Spleen (tissue), 11 donors: Measurements from ENCODE around the gene PHPT1. TPM values are rescaled to one million over a fixed set of nuclear protein-coding genes. Genes with fewer than 3 reads are reported as not detected.
"Not testable (repeated sequence)": the region's sequence is repeated elsewhere in the genome, so short reads cannot be mapped to it uniquely, and the experiment has no call there.

ENCODE experiments used
- DNase-seq: peaks from one replicate; pipeline ENCODE4 v3.0.0-alpha.2; 2020
- H3K27ac ChIP-seq, 8 donors: fragments of 200-600 bp; sonication (generic) in 7 of 8; 1 replicate in 4 of 8; 2 replicates in 4 of 8; pipeline versions ENCODE4 v1.5.0 to v1.8.0; 2016 to 2021; ENCODE audit warnings: inconsistent platforms in 4 of 8, mild to moderate bottlenecking in 4 of 8, moderate library complexity in 1 of 8
- H3K27me3 ChIP-seq, 7 donors: fragments of 200-600 bp; sonication (generic) in 6 of 7; replicated peaks in 1 of 7; 1 replicate in 4 of 7; 2 replicates in 3 of 7; pipeline versions ENCODE4 v1.5.0 to v1.8.0; 2016 to 2021; ENCODE audit warnings: inconsistent platforms in 3 of 7, mild to moderate bottlenecking in 1 of 7
- H3K36me3 ChIP-seq, 6 donors: fragments of 200-600 bp; sonication (generic) in 5 of 6; 1 replicate in 4 of 6; 2 replicates in 2 of 6; pipeline versions ENCODE4 v1.5.0 to v1.8.0; 2016 to 2021; ENCODE audit warnings: inconsistent platforms in 2 of 6
- H3K4me1 ChIP-seq, 6 donors: fragments of 200-600 bp; sonication (generic) in 5 of 6; 1 replicate in 3 of 6; 2 replicates in 3 of 6; pipeline versions ENCODE4 v1.5.0 to v1.8.0; 2016 to 2021; ENCODE audit warnings: inconsistent platforms in 3 of 6
- H3K4me3 ChIP-seq, 8 donors: fragments of 200-600 bp; sonication (generic) in 7 of 8; 1 replicate in 4 of 8; 2 replicates in 4 of 8; pipeline versions ENCODE4 v1.5.0 to v1.8.0; 2016 to 2021; ENCODE audit warnings: inconsistent platforms in 4 of 8, mild to moderate bottlenecking in 4 of 8, moderate library complexity in 2 of 8
- H3K9me3 ChIP-seq, 8 donors: fragments of 200-600 bp; sonication (generic) in 7 of 8; 1 replicate in 4 of 8; 2 replicates in 4 of 8; pipeline versions ENCODE4 v1.5.0 to v1.8.0; 2016 to 2021; ENCODE audit warnings: inconsistent platforms in 4 of 8
- CTCF ChIP-seq, 11 experiments: fragments of 200-600 bp in 7 of 11; fragments of 450-650 bp in 4 of 11; sonication (generic) in 4 of 11; IDR thresholded peaks in 8 of 11; conservative IDR thresholded peaks in 3 of 11; 1 replicate in 7 of 11; 2 replicates in 4 of 11; pipeline versions ENCODE4 v1.4.0 to v1.8.0; 2016 to 2021; ENCODE audit warnings: antibody characterized with exemption in 11 of 11, inconsistent platforms in 4 of 11, mild to moderate bottlenecking in 1 of 11
- POLR2A ChIP-seq, 3 donors: fragments of 450-650 bp; IDR thresholded peaks; one replicate each; pipeline ENCODE4 v1.5.1; 2017; ENCODE audit warnings: antibody characterized with exemption in 3 of 3, mild to moderate bottlenecking in 1 of 3
- POLR2AphosphoS5 ChIP-seq, 3 donors: sonication (generic); formaldehyde crosslinking; IDR thresholded peaks; one replicate each; pipeline ENCODE4 v1.5.1; 2017; ENCODE audit warnings: antibody characterized with exemption in 3 of 3
- WGBS, 5 donors: extraction: QIAGEN DNeasy Blood & Tissue Kit in 3 of 5; methylation state at CpG; one replicate each; pipeline versions ENCODE4 v1.1.5 to v1.1.7; 2013 to 2018; 5-methylcytosine and 5-hydroxymethylcytosine counted together
- intact Hi-C: fragments of 100-400 bp; cut with DNase I; formaldehyde crosslinking; loops from one replicate; pipeline ENCODE4 v1.15.0; 2023; ENCODE audit warnings: low total_unique reads
- polyA plus RNA-seq, 3 donors: library from polyadenylated mRNA; stranded (reverse); fragments of 200-250 nt; gene quantifications; one replicate each; pipeline ENCODE4 v1.2.1, GENCODE V29; 2013
- total RNA-seq, 7 donors: library from RNA; depleted of rRNA in 3 of 7; stranded (reverse); fragments of >200 nt in 3 of 7; fragmentation: NEBNext Ultra II Directional in 4 of 7; extraction: Animal tissue kit (Norgen Biotek cat#: 25700) in 4 of 7; gene quantifications; one replicate each; pipeline versions ENCODE4 v1.1.0 to v1.2.1, GENCODE V29; 2016 to 2021
- donor health status: healthy with polysubstance abuse.
- donor health status: DM: no; HTN: no; CAD: no; lungs with moderate emphysema.
- donor health status: DM: no; HTN: no; CAD: no.
- donor health status: Bipolar disorder and iron deficiency.
- donor health status: healthy.
- donor health status: DM: no; HTN: no; CAD: no.
- donor health status: DM: yes; HTN: yes; CAD: no.

Gene PHPT1
- total and polyA plus RNA-seq, 10 donors, result 32.3 to 117 (median 65.8) TPM

GRCh38 chr9:136867917-136868316 lies 18.7 kb downstream of the PHPT1 start:
- Histone ChIP-seq H3K9me3 (peaks cover 0 to 10% (median 7%) of the 10 kb centered on the region in 8 donors), H3K36me3 (peaks cover 0 to 20% (median 12%) of the 10 kb centered on the region in 6 donors), H3K27ac (no peak overlapping the region), H3K27me3 (no peaks in the 10 kb centered on the region), H3K4me1 (peaks cover 16 to 40% (median 24%) of the 10 kb centered on the region in 6 donors), H3K4me3 (no peak overlapping the region)
- 97 to 100% (median 98%) methylated on average over 18 of the region's 18 CpGs for WGBS, 5 donors
- no peak for TF ChIP-seq CTCF (IDR thresholded peaks at IDR 0.05 in 8 of 11, conservative IDR thresholded peaks at IDR 0.05 in 3 of 11)
- TF ChIP-seq POLR2A (IDR thresholded peaks at IDR 0.05), result no peak
- no peak for TF ChIP-seq POLR2AphosphoS5 (IDR thresholded peaks at IDR 0.05)
- DNase-seq, result no peak
- intact Hi-C loops, result no loop called here

GRCh38 chr9:136868644-136869043 lies 19.4 kb downstream of the PHPT1 start:
- intact Hi-C loops, result no loop called here
- no peak for DNase-seq
- TF ChIP-seq POLR2A (IDR thresholded peaks at IDR 0.05), result no peak
- TF ChIP-seq POLR2AphosphoS5 (IDR thresholded peaks at IDR 0.05), result no peak
- TF ChIP-seq CTCF (IDR thresholded peaks at IDR 0.05 in 8 of 11, conservative IDR thresholded peaks at IDR 0.05 in 3 of 11), result no peak
- 92 to 96% (median 94%) methylated on average over 10 to 11 of the region's 11 CpGs for WGBS, 5 donors
- H3K9me3 ChIP-seq, result peaks cover 0 to 13% (median 8%) of the 10 kb centered on the region in 8 donors
- H3K27me3 ChIP-seq, result no peaks in the 10 kb centered on the region
- H3K4me3 ChIP-seq, result no peak overlapping the region
- peaks cover 0 to 12% (median 5%) of the 10 kb centered on the region in 6 donors for H3K36me3 ChIP-seq
- H3K4me1 ChIP-seq, result peaks cover 16 to 38% (median 24%) of the 10 kb centered on the region in 6 donors
- H3K27ac ChIP-seq, result no peak overlapping the region

GRCh38 chr9:136869611-136870010 lies 20.4 kb downstream of the PHPT1 start:
- H3K36me3 ChIP-seq, H3K27ac ChIP-seq, H3K4me3 ChIP-seq, DNase-seq, intact Hi-C loops, H3K27me3 ChIP-seq: not testable (repeated sequence)
- peaks cover 0 to 13% (median 8%) of the 10 kb centered on the region in 8 donors for H3K9me3 ChIP-seq
- 83 to 97% (median 88%) methylated on average over 2 of the region's 2 CpGs for WGBS, 5 donors
- peaks cover 8 to 28% (median 18%) of the 10 kb centered on the region in 6 donors for H3K4me1 ChIP-seq

GRCh38 chr9:136875155-136875554 lies 25.9 kb downstream of the PHPT1 start:
- Histone ChIP-seq H3K27ac (no peak overlapping the region), H3K9me3 (peaks cover 0 to 13% (median 8%) of the 10 kb centered on the region in 8 donors), H3K27me3 (no peaks in the 10 kb centered on the region), H3K4me1 (no peaks in the 10 kb centered on the region), H3K36me3 (no peaks in the 10 kb centered on the region), H3K4me3 (no peak overlapping the region)
- intact Hi-C loops, result no loop called here
- DNase-seq, result no peak
- 93 to 97% (median 95%) methylated on average over 6 of the region's 6 CpGs for WGBS, 5 donors
- no peak for TF ChIP-seq POLR2A (IDR thresholded peaks at IDR 0.05)

GRCh38 chr9:136876476-136876875 lies 27.3 kb downstream of the PHPT1 start:
- peaks cover 0 to 13% (median 8%) of the 10 kb centered on the region in 8 donors for H3K9me3 ChIP-seq
- H3K4me1 ChIP-seq, result peaks cover 2 to 10% (median 3%) of the 10 kb centered on the region in 6 donors
- intact Hi-C loops, result no loop called here
- H3K4me3 ChIP-seq, result no peak overlapping the region
- TF ChIP-seq POLR2A (IDR thresholded peaks at IDR 0.05) (no peak), POLR2AphosphoS5 (IDR thresholded peaks at IDR 0.05) (no peak), CTCF (IDR thresholded peaks at IDR 0.05 in 8 of 11, conservative IDR thresholded peaks at IDR 0.05 in 3 of 11) (no peak)
- H3K36me3 ChIP-seq, result no peaks in the 10 kb centered on the region
- no peaks in the 10 kb centered on the region for H3K27me3 ChIP-seq
- H3K27ac ChIP-seq, result no peak overlapping the region
- no peak for DNase-seq
- whole genome bisulfite sequencing, 5 donors, result 82 to 91% (median 87%) methylated on average over 4 to 5 of the region's 5 CpGs
